ENCODE results near the gene SEPTIN7. TPM values are rescaled to one million over a fixed set of nuclear protein-coding genes. Genes with fewer than 3 reads are reported as not detected.
A peak's percentile ranks its signal among the peaks of the same experiment; 100 is the strongest.

SEPTIN7 gene
- total and polyA plus RNA-seq, 9 of the 15 experiments (the other 6 are each of a cell fraction or from before 2014, with no cell fraction given) = 95.0 to 268 (median 163) TPM

DNA sequence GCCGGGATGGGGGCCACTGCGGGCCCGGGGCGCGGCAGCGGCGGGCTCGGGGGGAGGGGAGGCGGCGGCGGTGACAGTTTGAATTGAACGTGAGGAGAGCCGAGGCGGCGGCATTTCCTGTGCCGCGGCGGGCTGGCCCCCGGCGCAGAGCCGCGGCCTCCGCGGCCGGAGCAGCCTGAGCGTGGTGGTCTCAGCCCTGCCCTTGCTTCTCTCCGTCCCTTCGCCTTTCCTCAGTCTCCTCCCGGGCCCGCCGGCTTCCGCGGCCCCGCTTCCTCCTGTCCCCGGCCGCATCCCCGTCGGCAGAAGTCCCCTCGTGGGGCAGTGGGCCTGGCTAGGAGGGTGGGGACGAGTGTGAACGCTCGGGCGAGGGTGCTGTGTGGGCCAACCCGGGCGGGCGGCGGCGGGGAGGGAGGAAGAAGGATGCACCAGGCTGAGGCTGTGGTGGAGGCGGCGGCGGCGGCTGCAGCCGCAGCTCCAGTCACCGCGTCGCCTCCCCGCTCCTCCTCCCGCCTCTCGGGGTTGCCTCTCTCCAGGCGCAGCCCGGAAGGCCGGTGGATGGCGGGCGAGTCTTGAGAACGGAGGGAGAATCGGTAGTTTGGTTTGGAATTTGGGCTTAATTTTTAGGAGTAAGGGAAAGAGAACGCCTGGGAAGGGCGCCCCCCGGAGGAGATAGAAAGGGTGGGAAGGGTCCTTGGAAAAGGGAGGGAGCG is 690 bp downstream of the SEPTIN7 start (continued):
- TF ChIP-seq ZNF589 (CRISPR knock-in tag; IDR thresholded peaks at IDR 0.05; ENCODE audit: low read depth) (no peak), BRD9 (IDR thresholded peaks at IDR 0.05; ENCODE audit: low read depth, partially characterized antibody) (peak; percentile 44), PTRF (tag; IDR thresholded peaks at IDR 0.05) (no peak), CBFA2T2 (conservative IDR thresholded peaks at IDR 0.05) (no peak), CC2D1A (IDR thresholded peaks at IDR 0.05) (no peak; the same call in 1 of the 2 replicates), LARP7 (IDR thresholded peaks at IDR 0.05) (0 out of 2 replicates have a peak, but pooled peaks have one; percentile 24), BHLHE40 (IDR thresholded peaks at IDR 0.05; ENCODE audit: low read length) (no peak), PRPF4 (IDR thresholded peaks at IDR 0.05; ENCODE audit: insufficient read depth, low read depth, low read length, poor library complexity, severe bottlenecking) (no peak), U2AF2 (optimal IDR thresholded peaks at IDR 0.05; ENCODE audit: low read depth, low read length) (no peak), ZNF785 (CRISPR knock-in tag; IDR thresholded peaks at IDR 0.05) (no peak), CBX1 (IDR thresholded peaks at IDR 0.05; ENCODE audit: low read depth) (peak; percentile 26; the same call in 1 of the 2 replicates), PHF20 (IDR thresholded peaks at IDR 0.05; ENCODE audit: partially characterized antibody) (peak; percentile 26), ESRRA (IDR thresholded peaks at IDR 0.05; ENCODE audit: borderline replicate concordance, low read depth) (no peak), RHOXF2B (CRISPR knock-in tag; conservative IDR thresholded peaks at IDR 0.05) (no peak), ZNF76 (CRISPR knock-in tag; IDR thresholded peaks at IDR 0.05; ENCODE audit: borderline replicate concordance) (no peak), RBM15 (IDR thresholded peaks at IDR 0.05; ENCODE audit: insufficient read depth, low read length) (0 out of 2 replicates have a peak, but pooled peaks have one; percentile 34), MECOM (CRISPR knock-in tag; IDR thresholded peaks at IDR 0.05) (no peak), CTBP1 (IDR thresholded peaks at IDR 0.05; ENCODE audit: borderline replicate concordance) (peak; percentile 72), FIP1L1 (IDR thresholded peaks at IDR 0.05; ENCODE audit: low read depth, low read length, poor library complexity, severe bottlenecking) (peak; percentile 19), MIER1 (IDR thresholded peaks at IDR 0.05; ENCODE audit: low read depth) (no peak), ELF2 (CRISPR knock-in tag; IDR thresholded peaks at IDR 0.05) (no peak), MTA1 (IDR thresholded peaks at IDR 0.05; ENCODE audit: borderline replicate concordance) (no peak), TARDBP (IDR thresholded peaks at IDR 0.05) (no peak), ELF4 (CRISPR knock-in tag; IDR thresholded peaks at IDR 0.05) (no peak)
- TF ChIP-seq, protein P1, sequence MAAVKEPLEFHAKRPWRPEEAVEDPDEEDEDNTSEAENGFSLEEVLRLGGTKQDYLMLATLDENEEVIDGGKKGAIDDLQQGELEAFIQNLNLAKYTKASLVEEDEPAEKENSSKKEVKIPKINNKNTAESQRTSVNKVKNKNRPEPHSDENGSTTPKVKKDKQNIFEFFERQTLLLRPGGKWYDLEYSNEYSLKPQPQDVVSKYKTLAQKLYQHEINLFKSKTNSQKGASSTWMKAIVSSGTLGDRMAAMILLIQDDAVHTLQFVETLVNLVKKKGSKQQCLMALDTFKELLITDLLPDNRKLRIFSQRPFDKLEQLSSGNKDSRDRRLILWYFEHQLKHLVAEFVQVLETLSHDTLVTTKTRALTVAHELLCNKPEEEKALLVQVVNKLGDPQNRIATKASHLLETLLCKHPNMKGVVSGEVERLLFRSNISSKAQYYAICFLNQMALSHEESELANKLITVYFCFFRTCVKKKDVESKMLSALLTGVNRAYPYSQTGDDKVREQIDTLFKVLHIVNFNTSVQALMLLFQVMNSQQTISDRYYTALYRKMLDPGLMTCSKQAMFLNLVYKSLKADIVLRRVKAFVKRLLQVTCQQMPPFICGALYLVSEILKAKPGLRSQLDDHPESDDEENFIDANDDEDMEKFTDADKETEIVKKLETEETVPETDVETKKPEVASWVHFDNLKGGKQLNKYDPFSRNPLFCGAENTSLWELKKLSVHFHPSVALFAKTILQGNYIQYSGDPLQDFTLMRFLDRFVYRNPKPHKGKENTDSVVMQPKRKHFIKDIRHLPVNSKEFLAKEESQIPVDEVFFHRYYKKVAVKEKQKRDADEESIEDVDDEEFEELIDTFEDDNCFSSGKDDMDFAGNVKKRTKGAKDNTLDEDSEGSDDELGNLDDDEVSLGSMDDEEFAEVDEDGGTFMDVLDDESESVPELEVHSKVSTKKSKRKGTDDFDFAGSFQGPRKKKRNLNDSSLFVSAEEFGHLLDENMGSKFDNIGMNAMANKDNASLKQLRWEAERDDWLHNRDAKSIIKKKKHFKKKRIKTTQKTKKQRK (IDR thresholded peaks at IDR 0.05; ENCODE audit: borderline replicate concordance, low read depth, low read length) = no peak
- TF ChIP-seq, protein P2, sequence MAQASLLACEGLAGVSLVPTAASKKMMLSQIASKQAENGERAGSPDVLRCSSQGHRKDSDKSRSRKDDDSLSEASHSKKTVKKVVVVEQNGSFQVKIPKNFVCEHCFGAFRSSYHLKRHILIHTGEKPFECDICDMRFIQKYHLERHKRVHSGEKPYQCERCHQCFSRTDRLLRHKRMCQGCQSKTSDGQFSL (CRISPR knock-in tag; IDR thresholded peaks at IDR 0.05) = no peak
- TF ChIP-seq, protein P2 (tag; IDR thresholded peaks at IDR 0.05) = 0 out of 4 replicates have a peak, but pooled peaks of 1 of the 2 experiments have one; percentile 4

Measured in K562 (cell line).